ENCODE results near the gene FBXL7. TPM values are rescaled to one million over a fixed set of nuclear protein-coding genes. Genes with fewer than 3 reads are reported as not detected.

FBXL7 gene
- total RNA-seq, 4 donors from 2014 or later: 2.0 to 6.8 (median 3.9) TPM

DNA sequence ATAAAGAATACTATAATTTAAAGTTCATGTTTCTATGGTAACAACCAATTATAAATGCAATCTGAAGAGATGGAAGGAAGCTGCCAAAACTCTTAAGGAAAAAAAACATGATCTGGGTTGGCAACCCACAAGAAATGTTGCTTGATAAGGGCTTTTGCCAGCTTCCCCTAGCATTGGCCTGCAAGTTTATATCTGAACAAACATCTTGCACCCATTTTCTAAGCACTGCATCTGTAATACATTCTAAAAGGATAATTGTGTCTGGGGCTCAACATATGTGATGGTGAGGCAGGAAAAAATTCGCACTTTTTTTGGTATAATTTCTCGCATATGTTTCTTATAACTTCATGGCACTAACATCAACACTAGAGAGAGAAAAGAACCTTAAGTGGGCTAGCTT lies 276.4 kb downstream of the FBXL7 start:
- no peak overlapping the region for H3K4me3 ChIP-seq (ENCODE audit: low read depth, poor library complexity, severe bottlenecking)
- DNase-seq (ENCODE audit: low spot score in 2 of 2): no peak
- intact Hi-C loops (cut with DNase I; ENCODE audit: low total_unique reads): no loop called here
- 73% methylated on average over 2 of the region's 2 CpGs for WGBS, 2 donors
- TF ChIP-seq, protein P1, sequence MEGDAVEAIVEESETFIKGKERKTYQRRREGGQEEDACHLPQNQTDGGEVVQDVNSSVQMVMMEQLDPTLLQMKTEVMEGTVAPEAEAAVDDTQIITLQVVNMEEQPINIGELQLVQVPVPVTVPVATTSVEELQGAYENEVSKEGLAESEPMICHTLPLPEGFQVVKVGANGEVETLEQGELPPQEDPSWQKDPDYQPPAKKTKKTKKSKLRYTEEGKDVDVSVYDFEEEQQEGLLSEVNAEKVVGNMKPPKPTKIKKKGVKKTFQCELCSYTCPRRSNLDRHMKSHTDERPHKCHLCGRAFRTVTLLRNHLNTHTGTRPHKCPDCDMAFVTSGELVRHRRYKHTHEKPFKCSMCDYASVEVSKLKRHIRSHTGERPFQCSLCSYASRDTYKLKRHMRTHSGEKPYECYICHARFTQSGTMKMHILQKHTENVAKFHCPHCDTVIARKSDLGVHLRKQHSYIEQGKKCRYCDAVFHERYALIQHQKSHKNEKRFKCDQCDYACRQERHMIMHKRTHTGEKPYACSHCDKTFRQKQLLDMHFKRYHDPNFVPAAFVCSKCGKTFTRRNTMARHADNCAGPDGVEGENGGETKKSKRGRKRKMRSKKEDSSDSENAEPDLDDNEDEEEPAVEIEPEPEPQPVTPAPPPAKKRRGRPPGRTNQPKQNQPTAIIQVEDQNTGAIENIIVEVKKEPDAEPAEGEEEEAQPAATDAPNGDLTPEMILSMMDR (IDR thresholded peaks at IDR 0.05): no peak

DNA sequence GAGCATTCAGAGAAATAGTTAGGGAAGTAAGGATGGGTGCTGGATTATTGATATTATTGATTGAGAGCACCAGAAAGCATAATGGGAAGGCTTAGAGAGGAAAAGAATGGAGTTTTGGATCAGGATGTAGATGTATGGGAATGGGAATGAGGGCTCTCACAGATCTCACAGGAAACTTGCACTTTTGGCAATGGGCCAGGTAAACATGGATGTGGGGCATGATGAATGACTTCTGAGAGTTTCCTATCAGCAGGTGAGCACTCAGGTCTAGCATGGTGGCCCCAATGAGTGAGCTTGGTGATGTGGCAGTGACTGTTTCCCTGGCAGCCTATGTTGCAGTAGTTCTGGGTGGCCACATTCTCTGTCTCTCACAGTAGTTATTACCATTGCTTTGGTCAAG lies 283.8 kb downstream of the FBXL7 start:
- intact Hi-C loops (cut with DNase I; ENCODE audit: low total_unique reads): no loop called here
- no peak for DNase-seq (ENCODE audit: low spot score in 2 of 2)
- no peak overlapping the region for H3K4me3 ChIP-seq (ENCODE audit: low read depth, poor library complexity, severe bottlenecking)
- TF ChIP-seq POLR2A (IDR thresholded peaks at IDR 0.05): no peak
- TF ChIP-seq, protein P1 (IDR thresholded peaks at IDR 0.05): no peak

DNA sequence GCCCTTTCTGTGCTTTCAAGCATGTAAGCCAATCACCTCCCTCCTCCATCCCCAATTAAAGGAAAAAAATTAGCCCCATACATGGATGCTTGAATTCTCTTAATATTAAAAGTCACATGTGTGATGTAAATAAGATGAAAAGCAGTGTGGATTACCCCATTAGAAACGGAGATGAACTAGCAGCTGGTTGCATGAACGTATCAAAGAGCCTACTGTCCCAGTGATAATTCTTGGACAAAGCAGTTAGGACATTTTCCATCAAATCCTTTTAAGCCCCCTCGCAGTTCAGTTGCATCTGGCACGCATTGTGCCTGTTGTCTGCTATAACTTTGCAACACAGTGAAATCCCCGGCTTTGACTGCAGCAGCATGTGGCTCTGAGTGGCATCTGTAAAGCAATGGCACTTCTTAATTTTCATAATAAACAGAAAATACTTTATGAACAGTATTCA lies 285.6 kb downstream of the FBXL7 start:
- no peak overlapping the region for H3K4me3 ChIP-seq (ENCODE audit: low read depth, poor library complexity, severe bottlenecking)
- DNase-seq (ENCODE audit: low spot score in 2 of 2): no peak
- TF ChIP-seq POLR2A (IDR thresholded peaks at IDR 0.05): no peak
- TF ChIP-seq, protein P1 (IDR thresholded peaks at IDR 0.05): no peak
- intact Hi-C loops (cut with DNase I; ENCODE audit: low total_unique reads): no loop called here
- WGBS, 2 donors: 71 to 82% methylated on average over 5 of the region's 5 CpGs

- DNase-seq (ENCODE audit: low spot score in 2 of 2): no peak
Measured at GRCh38 chr5:15786326-15786725, 286.3 kb downstream of the FBXL7 start.

DNA sequence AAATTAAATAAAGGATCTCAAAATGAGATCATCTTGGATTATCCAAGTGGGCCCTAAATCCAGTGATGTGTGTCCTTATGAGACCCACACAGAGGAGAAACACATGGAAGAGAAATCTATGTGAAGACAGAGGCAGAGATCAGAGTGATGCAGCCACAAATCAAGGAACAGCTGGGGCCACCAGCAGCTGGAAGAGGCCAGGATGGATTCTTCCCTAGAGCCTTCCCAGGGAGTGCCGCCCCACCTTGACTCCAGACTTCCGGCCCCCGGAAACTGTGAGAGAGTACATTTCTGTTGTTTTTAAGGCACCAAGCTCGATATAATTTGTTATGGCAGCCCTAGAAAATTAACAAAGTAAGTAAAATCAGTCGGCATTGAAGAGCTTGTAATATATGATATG lies 286.9 kb downstream of the FBXL7 start:
- intact Hi-C loops (cut with DNase I; ENCODE audit: low total_unique reads): no loop called here
- no peak for TF ChIP-seq POLR2A (IDR thresholded peaks at IDR 0.05)
- TF ChIP-seq, protein P1 (IDR thresholded peaks at IDR 0.05): no peak
- WGBS, 2 donors: 74 to 75% methylated on average over 5 of the region's 5 CpGs
- no peak for DNase-seq (ENCODE audit: low spot score in 2 of 2)
- H3K4me3 ChIP-seq (ENCODE audit: low read depth, poor library complexity, severe bottlenecking): no peak overlapping the region

More at GRCh38 chr5:15786326-15786725, 286.3 kb downstream of the FBXL7 start:
- TF ChIP-seq, protein P1 (IDR thresholded peaks at IDR 0.05): no peak
- TF ChIP-seq POLR2A (IDR thresholded peaks at IDR 0.05): no peak
- no peak overlapping the region for H3K4me3 ChIP-seq (ENCODE audit: low read depth, poor library complexity, severe bottlenecking)
- intact Hi-C loops (cut with DNase I; ENCODE audit: low total_unique reads): no loop called here

GRCh38 chr5:15787681-15788080 lies 287.7 kb downstream of the FBXL7 start:
- DNase-seq (ENCODE audit: low spot score in 2 of 2): no peak
- WGBS, 2 donors: 67 to 73% methylated on average over 2 of the region's 2 CpGs
- intact Hi-C loops (cut with DNase I; ENCODE audit: low total_unique reads): no loop called here
- no peak overlapping the region for H3K4me3 ChIP-seq (ENCODE audit: low read depth, poor library complexity, severe bottlenecking)
- TF ChIP-seq, protein P1 (IDR thresholded peaks at IDR 0.05): no peak

Measured in lower leg skin (tissue), 4 donors.